ELF-1 (cell line): Measurements from ENCODE around the gene ACOT7.
"Not testable (repeated sequence)": the region's sequence is repeated elsewhere in the genome, so short reads cannot be mapped to it uniquely, and the experiment has no call there.

Experiments used
- DNase-seq: peaks from one replicate; pipeline ENCODE4 v3.0.0-alpha.2; 2016; ENCODE audit warnings: low read depth, low spot score

ACOT7 gene

DNA sequence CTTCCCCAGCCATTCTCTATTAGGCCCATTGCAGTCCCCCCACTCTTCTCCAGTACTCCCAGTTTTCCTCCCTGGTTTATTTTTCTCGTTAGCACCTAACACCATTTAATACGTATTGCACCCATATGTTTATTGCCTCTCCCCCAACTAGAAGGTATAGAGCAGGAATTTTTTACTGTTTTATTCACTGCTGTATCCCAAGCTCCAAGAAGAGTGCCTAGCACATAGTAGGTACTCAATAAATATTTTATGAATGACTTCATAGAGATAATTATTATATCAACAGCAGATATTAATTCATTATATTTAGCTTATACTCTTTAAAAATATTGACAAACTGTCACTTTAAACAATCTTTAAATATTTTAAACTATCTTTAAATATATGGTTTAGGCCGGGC, 5.7 kb upstream of the ACOT7 start:
- DNase-seq: no peak

DNA sequence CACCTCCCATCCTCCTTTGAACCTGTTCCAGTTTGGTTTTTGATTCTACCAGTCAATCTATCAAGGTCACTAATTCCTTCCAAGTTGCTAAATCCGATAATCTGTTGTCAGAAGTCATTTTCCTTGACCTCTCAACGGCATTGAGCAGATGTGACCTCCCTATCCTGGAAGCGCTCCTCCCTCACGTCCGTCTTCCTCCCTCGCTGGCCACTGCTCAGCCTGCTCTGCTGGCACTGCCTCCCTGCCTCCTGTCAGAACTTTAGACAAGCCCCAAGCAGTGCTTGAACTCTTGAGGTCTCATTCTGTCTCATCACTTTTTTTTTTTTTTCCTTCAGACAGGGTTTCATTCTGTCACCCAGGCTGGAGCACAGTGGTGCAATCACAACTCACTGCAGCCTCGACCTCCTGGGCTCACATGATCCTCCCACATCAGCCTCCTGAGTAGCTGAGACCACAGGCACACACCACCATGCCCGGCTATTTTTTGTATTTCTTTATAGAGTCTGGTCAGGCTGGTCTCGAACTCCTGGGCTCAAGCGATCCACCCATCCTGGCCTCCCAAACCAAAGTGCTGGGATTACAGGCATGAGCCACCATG, 4.4 kb upstream of the ACOT7 start:
- no peak for DNase-seq

DNA sequence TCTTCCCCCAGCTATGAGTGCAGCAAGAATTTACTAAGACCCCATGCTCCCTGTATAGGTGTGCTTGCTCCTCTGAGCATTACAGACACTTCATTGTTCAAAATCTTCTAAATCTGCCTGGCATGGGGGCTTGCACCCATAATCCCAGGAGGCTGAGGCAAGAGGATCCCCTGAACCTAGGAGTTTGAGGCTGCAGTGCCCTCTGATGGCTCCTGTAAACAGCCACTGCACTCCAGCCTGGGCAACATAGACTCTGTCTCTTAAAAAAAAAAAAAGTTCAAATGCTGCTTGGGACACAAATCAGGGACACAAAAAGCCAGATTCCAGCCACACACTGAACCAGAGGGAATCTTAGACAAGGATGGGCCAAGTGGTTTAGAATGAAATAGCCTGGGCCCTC, 3.4 kb upstream of the ACOT7 start:
- no peak for DNase-seq

DNA sequence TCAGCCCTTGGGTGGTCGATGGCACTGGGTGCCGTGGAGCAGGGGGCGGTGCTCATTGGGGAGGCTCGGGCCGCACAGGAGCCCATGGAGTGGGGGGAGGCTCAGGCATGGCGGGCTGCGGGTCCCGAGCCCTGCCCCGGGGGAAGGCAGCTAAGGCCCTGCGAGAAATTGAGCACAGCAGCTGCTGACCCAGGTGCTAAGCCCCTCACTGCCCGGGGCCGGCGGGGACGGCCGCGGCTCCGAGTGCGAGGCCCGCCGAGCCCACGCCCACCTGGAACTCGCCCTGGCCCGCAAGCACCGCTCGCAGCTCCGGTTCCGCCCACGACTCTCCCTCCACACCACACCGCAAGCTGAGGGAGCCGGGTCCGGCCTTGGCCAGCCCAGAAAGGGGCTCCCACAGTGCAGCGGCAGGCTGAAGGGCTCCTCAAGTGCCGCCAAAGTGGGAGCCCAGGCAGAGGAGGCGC, 2.2 kb upstream of the ACOT7 start:
- not testable (repeated sequence) for DNase-seq

DNA sequence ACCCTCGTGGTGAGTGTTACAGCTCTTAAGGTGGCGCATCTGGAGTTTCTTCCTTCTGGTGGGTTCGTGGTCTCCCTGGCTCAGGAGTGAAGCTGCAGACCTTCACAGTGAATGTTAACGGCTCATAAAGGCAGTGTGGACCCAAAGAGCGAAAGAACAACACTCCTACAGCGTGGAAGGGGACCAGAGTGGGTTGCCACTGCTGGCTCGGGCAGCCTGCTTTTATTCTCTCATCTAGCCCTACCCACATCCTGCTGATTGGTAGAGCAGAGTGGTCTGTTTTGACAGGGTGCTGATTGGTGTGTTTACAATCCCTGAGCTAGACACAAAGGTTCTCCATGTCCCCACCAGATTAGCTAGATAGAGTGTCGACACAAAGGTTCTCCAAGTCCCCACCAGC, 1.6 kb upstream of the ACOT7 start:
- not testable (repeated sequence) for DNase-seq

DNA sequence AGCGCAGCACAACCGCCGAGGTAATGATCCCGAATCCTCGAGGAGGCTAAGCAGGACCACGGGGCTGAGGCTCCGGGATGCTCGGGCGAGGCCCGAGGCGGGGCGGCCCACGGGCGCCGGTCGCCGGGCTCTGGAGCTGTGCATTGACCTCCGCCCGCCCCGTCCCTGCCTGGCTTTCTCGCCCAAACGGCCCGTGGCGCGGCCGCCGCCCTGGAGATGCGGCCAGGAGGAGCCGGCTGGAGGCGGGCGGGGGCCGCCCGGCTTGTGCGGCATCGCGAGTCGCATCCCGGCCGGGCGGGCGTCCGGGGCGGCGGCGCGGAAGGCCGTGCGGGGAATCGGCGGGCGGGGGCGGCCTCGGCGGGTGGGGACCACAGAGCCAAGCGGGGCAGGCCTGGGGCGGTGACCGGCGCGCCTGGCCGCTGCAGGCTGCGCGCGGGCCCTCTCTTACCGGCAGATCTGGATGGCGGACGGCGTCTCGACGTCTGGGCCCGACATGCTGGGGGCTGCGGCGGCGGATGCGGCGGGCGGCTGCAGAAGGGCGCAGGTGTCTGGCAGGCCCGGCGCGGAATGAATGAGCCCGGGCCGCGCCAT, 663 bp downstream of the ACOT7 start:
- no peak for DNase-seq

GRCh38 chr1:6391951-6392808, 1.4 kb downstream of the ACOT7 start:
- DNase-seq: no peak

DNA sequence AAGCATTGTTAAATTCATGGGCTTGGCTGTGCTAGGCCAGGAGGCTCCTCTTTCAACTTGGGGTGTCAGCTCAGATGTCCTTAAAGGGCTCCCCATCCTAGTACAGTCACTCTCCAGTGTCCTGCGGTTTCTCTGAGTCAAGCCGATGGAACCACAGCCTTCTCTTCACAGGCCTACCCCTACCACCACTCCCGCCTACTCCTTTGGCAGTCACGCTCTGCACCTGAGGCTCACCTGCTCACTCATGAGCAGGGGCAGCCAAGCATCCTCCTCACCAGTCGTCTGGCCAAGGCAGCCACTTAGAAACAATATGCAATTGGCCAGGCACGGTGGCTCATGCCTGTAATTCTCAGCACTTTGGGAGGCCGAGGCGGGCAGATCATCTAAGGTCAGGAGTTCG, 3.6 kb downstream of the ACOT7 start:
- DNase-seq: no peak

DNA sequence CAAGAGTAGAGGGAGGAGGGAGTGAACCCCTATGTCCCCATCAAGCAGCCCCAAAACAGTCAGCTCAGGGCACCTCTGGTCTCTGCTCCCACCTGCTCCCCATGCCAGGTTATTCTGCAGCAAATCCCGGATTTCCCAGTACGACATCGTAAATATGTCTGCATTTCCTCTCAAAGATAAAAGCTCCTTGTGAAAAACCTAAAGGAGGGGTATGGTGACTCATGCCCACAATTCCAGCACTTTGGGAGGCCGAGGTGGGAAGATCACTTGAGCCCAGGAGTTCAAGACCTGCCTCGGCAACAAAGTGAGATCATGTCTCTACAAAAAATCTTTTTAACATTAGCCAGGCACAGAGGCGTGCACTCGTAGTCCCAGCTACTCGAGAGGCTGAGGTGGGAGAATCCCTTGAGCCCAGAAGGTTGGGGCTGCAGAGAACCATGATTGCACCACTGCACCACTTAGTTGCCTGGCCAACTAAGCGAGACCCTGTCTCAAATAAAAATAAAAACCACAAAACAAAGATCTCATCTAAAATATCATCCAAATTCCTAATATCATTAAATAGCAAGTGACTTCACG, 7.1 kb downstream of the ACOT7 start:
- peak; percentile 52 for DNase-seq

- DNase-seq: peak; percentile 96
These were observed 7.9 kb downstream of the ACOT7 start for GRCh38 chr1:6385488-6386191.

DNA sequence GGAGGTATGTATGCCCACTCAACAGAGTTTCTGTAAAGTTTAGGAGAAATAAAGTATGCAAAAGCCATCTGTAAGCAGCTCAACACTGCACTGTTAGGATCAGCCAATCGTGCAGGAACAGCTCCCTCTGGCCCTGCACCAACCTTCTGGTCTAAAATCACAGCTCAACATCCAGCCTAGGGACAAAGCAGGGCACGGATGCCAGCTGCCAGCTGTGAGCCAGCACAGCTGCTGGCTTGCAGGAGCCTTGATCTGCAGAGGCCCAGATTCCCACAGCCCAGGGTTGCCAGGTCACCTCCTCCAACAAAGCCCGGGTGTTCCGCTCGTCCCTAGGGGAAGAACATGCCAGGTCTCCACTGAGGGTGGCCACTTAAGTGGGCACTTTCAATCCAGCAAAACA, 8.6 kb downstream of the ACOT7 start:
- no peak for DNase-seq

GRCh38 chr1:6384135-6384534, 9.4 kb downstream of the ACOT7 start:
- no peak for DNase-seq

DNA sequence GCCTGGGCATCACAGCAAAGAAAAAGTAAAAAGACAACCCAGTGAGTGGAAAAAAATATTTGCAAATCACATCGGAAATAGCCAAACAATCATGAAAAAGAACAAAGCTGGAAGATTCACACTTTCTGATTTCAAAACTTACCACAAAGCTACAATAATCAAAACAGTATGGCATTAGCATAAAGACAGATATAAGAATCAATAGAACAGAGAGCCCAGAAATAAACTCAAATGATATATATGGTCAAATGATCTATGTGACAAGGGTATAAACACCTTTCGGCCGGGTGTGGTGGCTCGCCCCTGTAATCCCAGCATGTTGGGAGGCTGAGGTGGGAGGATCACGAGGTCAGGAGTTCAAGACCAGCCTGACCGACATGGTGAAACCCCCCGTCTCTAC, 13.5 kb downstream of the ACOT7 start:
- DNase-seq: no peak

DNA sequence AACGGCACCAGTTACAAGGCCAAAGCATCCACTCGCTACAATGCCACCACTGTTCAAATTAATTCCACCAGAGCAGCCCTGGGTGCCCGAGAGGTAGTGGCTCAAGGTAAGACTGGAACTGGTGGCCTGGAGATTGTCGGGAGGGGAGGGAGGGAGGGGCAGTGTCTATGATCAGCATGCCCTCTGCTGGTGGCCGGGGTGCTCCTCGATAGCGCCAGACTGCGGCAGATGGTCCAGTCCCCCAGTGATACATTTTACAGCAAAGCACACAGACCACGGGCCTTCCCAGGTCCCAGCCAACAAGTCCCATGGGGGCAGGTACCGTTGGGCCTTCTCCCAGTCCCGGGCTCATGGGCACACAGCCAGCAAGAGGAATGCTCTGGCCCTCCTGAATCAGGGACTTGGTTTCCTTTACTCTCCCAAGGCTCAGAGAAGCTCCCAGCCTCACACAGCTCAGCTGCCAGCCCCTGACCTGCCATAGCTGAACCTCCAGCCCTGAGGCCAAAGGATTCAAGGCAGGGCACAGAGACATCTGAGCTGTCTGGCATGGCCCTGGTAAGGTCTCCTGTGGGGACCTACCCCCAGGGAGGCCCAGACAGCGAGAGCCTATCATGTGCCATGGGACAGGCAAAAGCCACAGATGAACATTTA, 15.3 kb downstream of the ACOT7 start:
- peak; percentile 66 for DNase-seq

GRCh38 chr1:6373961-6374720, 19.4 kb downstream of the ACOT7 start:
- DNase-seq: no peak

DNA sequence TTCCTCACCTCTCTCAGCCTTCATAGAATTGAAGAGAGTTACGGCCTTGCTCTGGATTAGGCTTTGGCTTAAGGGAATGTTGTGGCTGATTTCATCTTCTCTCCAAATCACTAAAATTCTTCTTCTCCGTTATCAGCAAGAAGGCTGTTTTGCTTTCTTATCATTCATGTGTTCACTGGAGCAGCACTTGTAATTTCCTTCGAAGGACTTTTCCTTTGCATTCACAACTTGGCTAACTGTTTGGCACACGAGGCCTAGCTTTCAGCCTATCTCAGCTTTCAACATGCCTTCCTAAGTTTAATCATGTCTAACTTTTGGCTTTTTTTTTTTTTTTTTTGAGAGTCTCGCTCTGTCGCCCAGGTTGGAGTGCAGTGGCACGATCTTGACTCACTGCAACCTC, 21.3 kb downstream of the ACOT7 start:
- DNase-seq: not testable (repeated sequence)

DNA sequence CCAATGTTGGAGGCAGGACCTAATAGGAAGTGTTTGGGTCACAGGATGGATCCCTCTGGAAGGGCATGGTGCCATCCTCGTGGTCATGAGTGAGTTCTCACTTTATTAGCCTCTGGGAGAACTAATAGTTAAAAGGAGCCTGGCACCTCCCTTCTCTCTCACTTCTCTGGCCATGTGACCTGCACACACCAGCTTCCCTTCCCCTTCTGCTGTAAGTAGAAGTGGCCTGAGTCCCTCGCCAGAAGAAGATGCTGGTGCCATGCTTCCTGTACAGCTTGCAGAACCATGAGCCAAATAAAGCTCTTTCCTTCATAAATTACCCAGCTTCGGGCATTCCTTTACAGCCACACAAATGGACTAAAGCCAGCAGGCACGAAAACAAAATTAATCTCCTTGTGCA, 23.6 kb downstream of the ACOT7 start:
- DNase-seq: no peak

GRCh38 chr1:6367381-6368012, 26.1 kb downstream of the ACOT7 start:
- DNase-seq: no peak

DNA sequence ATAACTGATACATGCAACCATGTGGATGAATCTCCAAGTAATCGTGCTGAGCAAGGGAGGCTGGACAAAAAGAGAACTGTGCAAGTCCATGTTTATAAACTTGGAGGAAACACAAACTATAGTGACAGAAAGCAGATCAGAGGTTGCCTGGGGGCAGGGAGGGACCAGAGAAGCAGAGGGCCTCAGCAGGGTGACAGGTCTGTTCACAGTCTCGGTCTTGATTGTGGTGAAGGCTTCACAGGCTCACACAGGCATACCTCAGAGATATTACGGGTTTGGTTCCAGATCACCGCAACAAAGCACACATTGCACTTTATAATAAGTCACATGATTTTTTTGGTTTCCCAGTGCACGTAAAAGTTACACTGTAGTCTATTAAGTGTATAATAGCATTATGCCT, 28.5 kb downstream of the ACOT7 start:
- peak; percentile 59 for DNase-seq
